Neural cell (in vitro differentiated cells): Measurements from ENCODE around the gene UBE2F.

Experiments used
- EZH2 ChIP-seq: fragments of 200-600, 300-800 bp; shearing (Covaris generic), sonication (generic); IDR thresholded peaks from 2 replicates; pipeline ENCODE4 v1.6.1; 2014; ENCODE audit warnings: antibody characterized with exemption, low read length, borderline replicate concordance, mild to moderate bottlenecking; ENCODE audit not compliant: insufficient read depth, poor library complexity, severe bottlenecking
- MXI1 ChIP-seq: fragments of 450-650 bp; conservative IDR thresholded peaks from 2 replicates; pipeline ENCODE4 v1.6.1; 2014; ENCODE audit warnings: antibody characterized with exemption, mild to moderate bottlenecking; ENCODE audit not compliant: poor library complexity, severe bottlenecking
- POLR2AphosphoS5 ChIP-seq: IDR thresholded peaks from 2 replicates; pipeline ENCODE4 v1.6.1; 2012
- RAD21 ChIP-seq: fragments of 450-650 bp; conservative IDR thresholded peaks from 2 replicates; pipeline ENCODE4 v1.6.1; 2014; ENCODE audit warnings: antibody characterized with exemption, mild to moderate bottlenecking, moderate library complexity
- TAF1 ChIP-seq: IDR thresholded peaks from 2 replicates; pipeline ENCODE4 v1.6.1; 2012; ENCODE audit warnings: low read depth
- TF ChIP-seq, protein P1 (sequence below): fragments of 450-650 bp; IDR thresholded peaks from 2 replicates; pipeline ENCODE4 v1.5.1; 2014; ENCODE audit warnings: antibody characterized with exemption, mild to moderate bottlenecking, moderate library complexity; ENCODE audit not compliant: poor library complexity, severe bottlenecking

DNA sequence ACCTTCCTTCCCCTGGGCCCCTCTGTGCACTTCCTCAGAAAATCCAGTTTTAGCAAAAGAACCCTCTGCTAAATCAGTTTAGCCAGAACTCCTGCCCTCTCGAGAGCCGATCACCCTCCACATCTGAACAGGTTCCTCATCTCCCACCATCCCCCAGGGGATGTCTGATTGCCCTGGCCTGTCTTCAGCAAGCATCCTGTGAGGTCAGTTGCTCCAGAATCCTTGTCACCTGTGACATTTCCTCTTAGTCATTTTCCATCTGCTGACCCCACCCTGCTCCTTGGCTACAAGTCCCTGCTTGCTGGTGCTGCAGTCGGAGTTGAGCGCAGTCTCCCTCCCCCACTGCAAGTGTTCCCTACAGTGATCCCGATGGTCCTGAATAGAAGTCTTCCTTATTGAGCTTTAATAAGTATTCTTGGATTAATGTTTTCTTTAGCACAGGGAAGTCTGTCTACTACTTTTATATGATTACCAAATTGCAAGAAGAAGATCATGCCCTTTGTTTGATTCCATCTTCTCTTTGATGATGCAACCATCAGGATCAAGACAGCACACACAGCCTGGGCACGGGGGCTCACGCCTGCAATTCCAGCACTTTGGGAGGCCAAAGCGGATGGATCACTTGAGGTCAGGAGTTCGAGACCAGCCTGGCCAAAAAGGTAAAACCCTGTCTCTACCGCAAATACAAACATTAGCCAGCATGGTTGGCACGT lies 30.9 kb upstream of the UBE2F start:
- TF ChIP-seq, protein P1, sequence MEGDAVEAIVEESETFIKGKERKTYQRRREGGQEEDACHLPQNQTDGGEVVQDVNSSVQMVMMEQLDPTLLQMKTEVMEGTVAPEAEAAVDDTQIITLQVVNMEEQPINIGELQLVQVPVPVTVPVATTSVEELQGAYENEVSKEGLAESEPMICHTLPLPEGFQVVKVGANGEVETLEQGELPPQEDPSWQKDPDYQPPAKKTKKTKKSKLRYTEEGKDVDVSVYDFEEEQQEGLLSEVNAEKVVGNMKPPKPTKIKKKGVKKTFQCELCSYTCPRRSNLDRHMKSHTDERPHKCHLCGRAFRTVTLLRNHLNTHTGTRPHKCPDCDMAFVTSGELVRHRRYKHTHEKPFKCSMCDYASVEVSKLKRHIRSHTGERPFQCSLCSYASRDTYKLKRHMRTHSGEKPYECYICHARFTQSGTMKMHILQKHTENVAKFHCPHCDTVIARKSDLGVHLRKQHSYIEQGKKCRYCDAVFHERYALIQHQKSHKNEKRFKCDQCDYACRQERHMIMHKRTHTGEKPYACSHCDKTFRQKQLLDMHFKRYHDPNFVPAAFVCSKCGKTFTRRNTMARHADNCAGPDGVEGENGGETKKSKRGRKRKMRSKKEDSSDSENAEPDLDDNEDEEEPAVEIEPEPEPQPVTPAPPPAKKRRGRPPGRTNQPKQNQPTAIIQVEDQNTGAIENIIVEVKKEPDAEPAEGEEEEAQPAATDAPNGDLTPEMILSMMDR: no peak
- TF ChIP-seq POLR2AphosphoS5: no peak
- no peak for TF ChIP-seq RAD21
- TF ChIP-seq EZH2: no peak
- no peak for TF ChIP-seq TAF1
- no peak for TF ChIP-seq MXI1
